Osteoblast (primary cell): ENCODE measurements around the gene EPHB2. TPM values are rescaled to one million over a fixed set of nuclear protein-coding genes. Genes with fewer than 3 reads are reported as not detected.

Experiments
- DNase-seq: peaks from one replicate; pipeline ENCODE4 v3.0.0; 2011; ENCODE audit warnings: low spot score, mixed read lengths; ENCODE audit not compliant: insufficient read length; ENCODE audit errors: missing footprints
- H2AFZ ChIP-seq: 2 replicates; pipeline ENCODE4 v1.6.0; 2011; ENCODE audit warnings: mild to moderate bottlenecking, low read length
- H3K27ac ChIP-seq: 2 replicates; pipeline ENCODE4 v1.5.1; 2011; ENCODE audit warnings: mild to moderate bottlenecking, low read depth, low read length, moderate library complexity
- H3K27me3 ChIP-seq: 2 replicates; pipeline ENCODE4 v1.6.0; 2012; ENCODE audit warnings: mild to moderate bottlenecking, control low read depth, inconsistent platforms, low read length, moderate library complexity; ENCODE audit not compliant: insufficient read depth
- H3K36me3 ChIP-seq: 2 replicates; pipeline ENCODE4 v1.5.1; 2011; ENCODE audit warnings: mild to moderate bottlenecking, low read length, control low read depth, moderate library complexity; ENCODE audit not compliant: insufficient read depth
- H3K4me1 ChIP-seq: 2 replicates; pipeline ENCODE4 v1.5.1; 2011; ENCODE audit warnings: mild to moderate bottlenecking, low read length, control low read depth, moderate library complexity; ENCODE audit not compliant: insufficient read depth
- H3K4me2 ChIP-seq: 2 replicates; pipeline ENCODE4 v1.6.0; 2011; ENCODE audit warnings: mild to moderate bottlenecking, low read length; ENCODE audit not compliant: insufficient read depth
- H3K4me3 ChIP-seq: fragments of 200-600 bp; sonication (generic); 3 replicates; pipeline ENCODE4 v1.5.1; 2012; ENCODE audit warnings: mild to moderate bottlenecking, low read length, inconsistent platforms; ENCODE audit not compliant: insufficient read depth
- H3K79me2 ChIP-seq: 2 replicates; pipeline ENCODE4 v1.6.0; 2012; ENCODE audit warnings: mild to moderate bottlenecking, low read length, control low read depth, inconsistent platforms; ENCODE audit not compliant: insufficient read depth
- H3K9me3 ChIP-seq: 2 replicates; pipeline ENCODE4 v1.5.1; 2011; ENCODE audit warnings: low read depth, low read length, control low read depth
- H4K20me1 ChIP-seq: 2 replicates; pipeline ENCODE4 v1.6.0; 2012; ENCODE audit warnings: mild to moderate bottlenecking, low read length, control low read depth; ENCODE audit not compliant: insufficient read depth
- total RNA-seq: library from RNA; depleted of rRNA; stranded (reverse); fragments of >200 nt; gene quantifications from 2 replicates; pipeline ENCODE4 v1.2.3, GENCODE V29; 2012
- TF ChIP-seq, protein P1 (sequence below): IDR thresholded peaks from 2 replicates; pipeline ENCODE4 v1.5.1; 2011; ENCODE audit warnings: mild to moderate bottlenecking, low read depth, low read length, moderate library complexity; ENCODE audit errors: extremely low read depth

Gene EPHB2
- total RNA-seq, 1 donor = 8.7 TPM

DNA sequence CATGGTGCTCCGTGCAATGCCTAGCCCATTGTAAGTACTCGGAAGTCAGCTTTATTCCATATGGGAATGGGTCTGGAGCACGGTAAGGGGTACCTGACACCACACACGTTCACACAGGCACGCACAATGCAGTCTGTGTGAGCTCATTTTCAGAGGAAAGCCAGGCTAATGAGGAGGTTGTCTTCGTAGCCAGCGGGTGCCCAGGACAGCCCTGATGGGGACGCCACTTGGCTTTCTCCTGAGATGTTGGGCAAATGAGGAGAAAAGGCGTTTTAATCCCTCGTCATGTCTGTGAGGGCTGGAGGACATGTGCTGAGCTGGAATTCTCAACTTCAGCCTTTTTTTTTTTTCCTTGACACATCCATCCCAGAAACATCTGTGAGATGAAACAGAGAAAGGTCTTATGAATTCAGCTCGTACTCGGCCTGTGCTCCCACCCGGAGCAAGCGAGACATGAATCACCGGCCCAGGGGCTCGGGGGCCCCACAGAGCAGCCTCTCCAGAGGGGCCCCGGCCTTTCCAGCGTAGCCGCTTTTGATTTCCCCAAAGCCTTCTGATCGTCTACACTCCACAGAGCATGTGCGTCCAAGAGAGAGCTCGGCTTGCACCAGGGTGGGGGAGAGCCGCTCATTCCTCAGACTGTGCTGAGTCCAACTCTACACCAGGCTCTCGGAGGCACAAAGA lies 125.1 kb downstream of the EPHB2 start:
- TF ChIP-seq, protein P1, sequence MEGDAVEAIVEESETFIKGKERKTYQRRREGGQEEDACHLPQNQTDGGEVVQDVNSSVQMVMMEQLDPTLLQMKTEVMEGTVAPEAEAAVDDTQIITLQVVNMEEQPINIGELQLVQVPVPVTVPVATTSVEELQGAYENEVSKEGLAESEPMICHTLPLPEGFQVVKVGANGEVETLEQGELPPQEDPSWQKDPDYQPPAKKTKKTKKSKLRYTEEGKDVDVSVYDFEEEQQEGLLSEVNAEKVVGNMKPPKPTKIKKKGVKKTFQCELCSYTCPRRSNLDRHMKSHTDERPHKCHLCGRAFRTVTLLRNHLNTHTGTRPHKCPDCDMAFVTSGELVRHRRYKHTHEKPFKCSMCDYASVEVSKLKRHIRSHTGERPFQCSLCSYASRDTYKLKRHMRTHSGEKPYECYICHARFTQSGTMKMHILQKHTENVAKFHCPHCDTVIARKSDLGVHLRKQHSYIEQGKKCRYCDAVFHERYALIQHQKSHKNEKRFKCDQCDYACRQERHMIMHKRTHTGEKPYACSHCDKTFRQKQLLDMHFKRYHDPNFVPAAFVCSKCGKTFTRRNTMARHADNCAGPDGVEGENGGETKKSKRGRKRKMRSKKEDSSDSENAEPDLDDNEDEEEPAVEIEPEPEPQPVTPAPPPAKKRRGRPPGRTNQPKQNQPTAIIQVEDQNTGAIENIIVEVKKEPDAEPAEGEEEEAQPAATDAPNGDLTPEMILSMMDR = no peak
- H4K20me1 ChIP-seq = no peaks in the 10 kb centered on the region
- no peaks in the 10 kb centered on the region for H3K79me2 ChIP-seq
- no peaks in the 10 kb centered on the region for H3K9me3 ChIP-seq
- no peak overlapping the region for H3K27ac ChIP-seq
- no peaks in the 10 kb centered on the region for H3K27me3 ChIP-seq
- no peak overlapping the region for H3K4me2 ChIP-seq
- H2AFZ ChIP-seq = no peak overlapping the region
- no peak overlapping the region for H3K4me3 ChIP-seq
- H3K36me3 ChIP-seq = no peaks in the 10 kb centered on the region
- H3K4me1 ChIP-seq = peaks cover 19% of the 10 kb centered on the region
- DNase-seq = no peak

DNA sequence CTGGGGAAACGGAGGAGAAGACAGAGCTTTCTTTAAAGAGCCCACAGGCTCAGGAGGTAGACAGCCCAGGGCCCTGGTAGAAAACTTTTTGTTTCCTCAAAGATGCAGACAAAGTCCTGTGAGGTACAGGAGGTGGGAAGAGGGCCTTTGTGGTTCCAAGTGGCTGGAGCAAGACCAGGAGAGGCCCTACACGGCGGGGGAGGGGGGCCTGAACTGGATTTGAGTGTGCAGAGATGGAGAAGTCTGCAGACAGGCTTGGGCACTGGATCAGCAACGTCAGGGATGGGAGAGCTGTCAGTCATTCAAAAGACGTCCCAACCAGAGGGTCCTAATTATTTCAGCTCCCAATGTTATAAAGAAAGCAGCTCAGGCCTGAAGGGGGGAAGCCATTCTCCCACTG lies 126.2 kb downstream of the EPHB2 start:
- H3K36me3 ChIP-seq = no peaks in the 10 kb centered on the region
- TF ChIP-seq, protein P1 = no peak
- H3K4me1 ChIP-seq = peaks cover 10% of the 10 kb centered on the region
- no peak overlapping the region for H3K4me2 ChIP-seq
- no peaks in the 10 kb centered on the region for H3K9me3 ChIP-seq
- H3K4me3 ChIP-seq = no peak overlapping the region
- no peak overlapping the region for H2AFZ ChIP-seq
- H3K27ac ChIP-seq = no peak overlapping the region
- H3K27me3 ChIP-seq = no peaks in the 10 kb centered on the region
- H4K20me1 ChIP-seq = no peaks in the 10 kb centered on the region
- no peaks in the 10 kb centered on the region for H3K79me2 ChIP-seq
- peak; percentile 61 for DNase-seq

DNA sequence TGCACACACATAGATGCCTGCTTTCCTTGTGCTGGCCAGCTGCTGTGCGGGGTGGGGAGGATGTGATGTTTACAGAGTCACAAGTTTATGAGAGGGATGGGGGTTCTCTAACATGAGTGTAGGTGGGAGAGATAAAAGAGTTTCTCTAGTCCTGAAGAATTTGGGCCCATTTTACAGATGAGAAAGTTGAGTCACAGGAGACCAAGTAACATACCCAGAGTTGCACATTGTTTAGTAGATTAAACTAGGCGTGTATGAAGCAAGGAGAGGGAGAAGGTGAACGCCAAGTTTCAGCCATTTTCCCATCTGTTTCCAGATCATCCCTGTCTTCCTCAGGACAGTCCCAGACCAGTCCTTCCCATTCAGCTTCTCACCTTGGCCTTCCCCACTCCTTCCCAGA lies 126.7 kb downstream of the EPHB2 start:
- TF ChIP-seq, protein P1 = no peak
- Histone ChIP-seq H3K4me2 (no peak overlapping the region), H3K4me1 (peaks cover 5% of the 10 kb centered on the region), H3K4me3 (no peak overlapping the region), H3K9me3 (no peaks in the 10 kb centered on the region), H2AFZ (no peak overlapping the region), H4K20me1 (no peaks in the 10 kb centered on the region), H3K27me3 (no peaks in the 10 kb centered on the region), H3K36me3 (no peaks in the 10 kb centered on the region), H3K79me2 (no peaks in the 10 kb centered on the region), H3K27ac (no peak overlapping the region)
- no peak for DNase-seq

DNA sequence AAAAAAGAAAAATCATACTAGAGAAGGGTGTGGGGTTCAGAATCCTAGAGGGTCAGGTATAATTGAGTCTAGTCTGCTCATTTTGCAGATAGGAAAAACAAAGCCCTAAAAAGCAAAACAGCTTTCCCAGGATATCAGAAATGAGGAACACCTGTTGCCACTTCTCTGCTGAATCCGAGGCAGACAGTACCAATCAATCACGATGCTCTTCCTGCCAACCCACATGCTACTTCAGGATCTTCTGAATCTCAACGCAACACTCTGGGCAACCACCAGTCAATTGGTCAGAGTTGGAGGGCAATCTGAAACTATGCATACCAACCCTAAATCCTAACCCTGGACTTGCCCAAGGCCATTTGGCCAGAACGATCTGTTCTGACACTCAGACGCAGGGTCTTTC lies 128.3 kb downstream of the EPHB2 start:
- Histone ChIP-seq H3K27me3 (no peaks in the 10 kb centered on the region), H3K4me2 (no peak overlapping the region), H3K27ac (no peak overlapping the region), H4K20me1 (no peaks in the 10 kb centered on the region), H3K9me3 (no peaks in the 10 kb centered on the region), H3K4me1 (no peaks in the 10 kb centered on the region), H2AFZ (no peak overlapping the region), H3K36me3 (no peaks in the 10 kb centered on the region), H3K4me3 (no peak overlapping the region), H3K79me2 (no peaks in the 10 kb centered on the region)
- TF ChIP-seq, protein P1 = no peak
- DNase-seq = no peak
